Nephron (organoid): ENCODE measurements around the gene SLC2A9.

Experiments used
- H3K27ac Mint-ChIP-seq, 3 experiments: 2 replicates each; pipeline ENCODE4 v1.8.0; 2020; ENCODE audit warnings: mixed read lengths in 3 of 3, mild to moderate bottlenecking in 2 of 3, moderate library complexity in 1 of 3
- H3K27me3 Mint-ChIP-seq: 2 replicates; pipeline ENCODE4 v1.8.0; 2021; ENCODE audit warnings: low read depth, mild to moderate bottlenecking, moderate library complexity, mixed read lengths
- H3K36me3 Mint-ChIP-seq: 2 replicates; pipeline ENCODE4 v1.8.0; 2020; ENCODE audit warnings: low read depth, mixed read lengths
- H3K4me1 Mint-ChIP-seq: 2 replicates; pipeline ENCODE4 v1.8.0; 2020; ENCODE audit warnings: mixed read lengths
- H3K4me3 Mint-ChIP-seq, 3 experiments: 2 replicates each; pipeline ENCODE4 v1.8.0; 2020; ENCODE audit warnings: mild to moderate bottlenecking in 3 of 3, mixed read lengths in 3 of 3, moderate library complexity in 2 of 3
- H3K9me3 Mint-ChIP-seq: 2 replicates; pipeline ENCODE4 v1.8.0; 2020; ENCODE audit warnings: mixed read lengths
- CTCF ChIP-seq, 3 experiments: fragments of 200-600 bp; sonication (generic); IDR thresholded peaks; one replicate each; pipeline ENCODE4 v1.5.0; 2021; ENCODE audit warnings: antibody characterized with exemption in 3 of 3; ENCODE audit not compliant: unreplicated experiment in 3 of 3

Gene SLC2A9

GRCh38 chr4:9947168-9948062 lies 73.9 kb downstream of the SLC2A9 start:
- no peaks in the 10 kb centered on the region for H3K9me3 Mint-ChIP-seq
- H3K4me1 Mint-ChIP-seq: peaks cover 5% of the 10 kb centered on the region
- no peak overlapping the region for H3K4me3 Mint-ChIP-seq
- no peaks in the 10 kb centered on the region for H3K36me3 Mint-ChIP-seq
- TF ChIP-seq CTCF (IDR thresholded peaks at IDR 0.05; ENCODE audit: unreplicated experiment in 3 of 3): no peak
- H3K27me3 Mint-ChIP-seq: peaks cover 5% of the 10 kb centered on the region
- H3K27ac Mint-ChIP-seq: no peak overlapping the region

- Mint-ChIP-seq H3K36me3 (no peaks in the 10 kb centered on the region), H3K9me3 (no peaks in the 10 kb centered on the region), H3K27ac (no peak overlapping the region), H3K27me3 (peaks cover 5% of the 10 kb centered on the region), H3K4me1 (peaks cover 5% of the 10 kb centered on the region), H3K4me3 (no peak overlapping the region)
- no peak for TF ChIP-seq CTCF (IDR thresholded peaks at IDR 0.05; ENCODE audit: unreplicated experiment in 3 of 3)
Observed at GRCh38 chr4:9946170-9946569, 75.1 kb downstream of the SLC2A9 start.

- H3K36me3 Mint-ChIP-seq: no peaks in the 10 kb centered on the region
Observed at GRCh38 chr4:9944431-9945425, 76.6 kb downstream of the SLC2A9 start.

GRCh38 chr4:9943761-9944160 lies 77.5 kb downstream of the SLC2A9 start:
- H3K27me3 Mint-ChIP-seq: peaks cover 5% of the 10 kb centered on the region
- no peak overlapping the region for H3K27ac Mint-ChIP-seq
- no peaks in the 10 kb centered on the region for H3K4me1 Mint-ChIP-seq
- H3K4me3 Mint-ChIP-seq: no peak overlapping the region
- no peak for TF ChIP-seq CTCF (IDR thresholded peaks at IDR 0.05; ENCODE audit: unreplicated experiment in 3 of 3)
- H3K9me3 Mint-ChIP-seq: no peaks in the 10 kb centered on the region
- no peaks in the 10 kb centered on the region for H3K36me3 Mint-ChIP-seq

More at GRCh38 chr4:9944431-9945425, 76.6 kb downstream of the SLC2A9 start:
- H3K9me3 Mint-ChIP-seq: no peaks in the 10 kb centered on the region
- no peak overlapping the region for H3K27ac Mint-ChIP-seq
- peaks cover 5% of the 10 kb centered on the region for H3K27me3 Mint-ChIP-seq
- peaks cover 4% of the 10 kb centered on the region for H3K4me1 Mint-ChIP-seq
- no peak overlapping the region for H3K4me3 Mint-ChIP-seq
- TF ChIP-seq CTCF (IDR thresholded peaks at IDR 0.05; ENCODE audit: unreplicated experiment in 3 of 3): no peak

GRCh38 chr4:9942921-9943600 lies 78.2 kb downstream of the SLC2A9 start:
- Mint-ChIP-seq H3K9me3 (no peaks in the 10 kb centered on the region), H3K27ac (no peak overlapping the region), H3K4me1 (no peaks in the 10 kb centered on the region), H3K36me3 (no peaks in the 10 kb centered on the region), H3K27me3 (peaks cover 5% of the 10 kb centered on the region), H3K4me3 (no peak overlapping the region)
- TF ChIP-seq CTCF (IDR thresholded peaks at IDR 0.05; ENCODE audit: unreplicated experiment in 3 of 3): no peak
